GM12878 (cell line): ENCODE data around the gene CCR3. TPM values are rescaled to one million over a fixed set of nuclear protein-coding genes. Genes with fewer than 3 reads are reported as not detected.
A peak's percentile ranks its signal among the peaks of the same experiment; 100 is the strongest.

Source experiments
- BCL3 ChIP-seq: IDR thresholded peaks from 2 replicates; pipeline ENCODE4 v1.6.1; 2011; ENCODE audit warnings: borderline replicate concordance, low read depth, mild to moderate bottlenecking, moderate library complexity, low read length; ENCODE audit not compliant: insufficient read depth, poor library complexity, severe bottlenecking
- BHLHE40 ChIP-seq, 2 experiments: fragments of 450-650 bp in 1 of 2; IDR thresholded peaks; 2 replicates each; pipeline ENCODE4 v1.6.1; 2011 to 2017; ENCODE audit warnings: low read depth in 2 of 2, borderline replicate concordance in 1 of 2, improper control_type of control experiment in 1 of 2, low read length in 1 of 2, mild to moderate bottlenecking in 1 of 2
- BRCA1 ChIP-seq: IDR thresholded peaks from 2 replicates; pipeline ENCODE4 v1.6.1; 2011; ENCODE audit warnings: low read depth, low read length, improper control_type of control experiment
- CBX5 ChIP-seq: sonication (generic); IDR thresholded peaks from 2 replicates; pipeline ENCODE4 v1.6.1; 2016; ENCODE audit warnings: low read depth, moderate library complexity, mild to moderate bottlenecking, inconsistent platforms
- CTCF ChIP-seq, 3 experiments: IDR thresholded peaks in 2 of 3; conservative IDR thresholded peaks in 1 of 3; 2 replicates each; pipeline ENCODE4 v1.5.1; 2011; ENCODE audit warnings: low read depth in 3 of 3, low read length in 3 of 3, mild to moderate bottlenecking in 3 of 3, control low read depth in 2 of 3, moderate library complexity in 2 of 3, inconsistent platforms in 1 of 3, mixed read lengths in 1 of 3; ENCODE audit not compliant: control insufficient read depth in 2 of 3, insufficient read depth in 1 of 3; ENCODE audit errors: extremely low read depth in 1 of 3
- E2F4 ChIP-seq: IDR thresholded peaks from 2 replicates; pipeline ENCODE4 v1.6.1; 2012; ENCODE audit warnings: low read depth, low read length, improper control_type of control experiment
- ESRRA ChIP-seq: IDR thresholded peaks from 2 replicates; pipeline ENCODE4 v1.6.1; 2012; ENCODE audit warnings: mild to moderate bottlenecking, low read length, improper control_type of control experiment
- HCFC1 ChIP-seq: fragments of 150-350 bp; IDR thresholded peaks from 2 replicates; pipeline ENCODE4 v1.6.1; 2014; ENCODE audit warnings: low read length
- KAT2A ChIP-seq: conservative IDR thresholded peaks from 2 replicates; pipeline ENCODE4 v1.6.1; 2011; ENCODE audit warnings: low read depth, low read length; ENCODE audit not compliant: control insufficient read depth
- KDM1A ChIP-seq: fragments of 200-600 bp; sonication (generic); IDR thresholded peaks from 2 replicates; pipeline ENCODE4 v1.6.1; 2016; ENCODE audit warnings: borderline replicate concordance
- MEF2B ChIP-seq: fragments of 450-650 bp; IDR thresholded peaks from 2 replicates; pipeline ENCODE4 v1.6.1; 2018; ENCODE audit warnings: mild to moderate bottlenecking, moderate library complexity; ENCODE audit not compliant: partially characterized antibody, poor library complexity, severe bottlenecking
- MXI1 ChIP-seq: fragments of 150-350 bp; IDR thresholded peaks from 2 replicates; pipeline ENCODE4 v1.6.1; 2011; ENCODE audit warnings: low read depth, mild to moderate bottlenecking, inconsistent platforms, low read length, improper control_type of control experiment
- NFIC ChIP-seq: IDR thresholded peaks from 2 replicates; pipeline ENCODE4 v1.6.1; 2012; ENCODE audit warnings: low read depth, mild to moderate bottlenecking, inconsistent platforms, low read length, moderate library complexity
- NR2F1 ChIP-seq: fragments of 450-650 bp; conservative IDR thresholded peaks from 2 replicates; pipeline ENCODE4 v1.6.1; 2017; ENCODE audit warnings: mild to moderate bottlenecking
- POLR2AphosphoS2 ChIP-seq: IDR thresholded peaks from 2 replicates; pipeline ENCODE4 v1.6.1; 2011; ENCODE audit warnings: low read depth, mild to moderate bottlenecking, low read length, improper control_type of control experiment, moderate library complexity
- RB1 ChIP-seq: fragments of 450-650 bp; formaldehyde crosslinking; IDR thresholded peaks from 2 replicates; pipeline ENCODE4 v1.6.1; 2017; ENCODE audit warnings: mild to moderate bottlenecking, borderline replicate concordance
- SREBF2 ChIP-seq: IDR thresholded peaks from 2 replicates; pipeline ENCODE4 v1.6.1; 2012; ENCODE audit warnings: mild to moderate bottlenecking, low read length
- STAT1 ChIP-seq: fragments of 450-650 bp; conservative IDR thresholded peaks from 2 replicates; pipeline ENCODE4 v1.6.1; 2014; ENCODE audit warnings: antibody characterized with exemption, mild to moderate bottlenecking
- SUPT20H ChIP-seq: IDR thresholded peaks from 2 replicates; pipeline ENCODE4 v1.6.1; 2011; ENCODE audit warnings: low read depth, mild to moderate bottlenecking, low read length, moderate library complexity, borderline replicate concordance; ENCODE audit not compliant: control insufficient read depth
- TBL1XR1 ChIP-seq: IDR thresholded peaks from 2 replicates; pipeline ENCODE4 v1.6.1; 2012; ENCODE audit warnings: low read depth, low read length, improper control_type of control experiment
- USF1 ChIP-seq: IDR thresholded peaks from 2 replicates; pipeline ENCODE4 v1.6.1; 2011; ENCODE audit warnings: borderline replicate concordance, low read depth, mild to moderate bottlenecking, moderate library complexity, mixed read lengths, low read length; ENCODE audit not compliant: insufficient read depth; ENCODE audit errors: extremely low read length
- YY1 ChIP-seq: IDR thresholded peaks from 2 replicates; pipeline ENCODE4 v1.6.1; 2011; ENCODE audit warnings: low read depth, mild to moderate bottlenecking, low read length
- ZNF622 ChIP-seq: fragments of 450-650 bp; IDR thresholded peaks from 2 replicates; pipeline ENCODE4 v1.6.1; 2017; ENCODE audit warnings: mild to moderate bottlenecking, inconsistent platforms
- ZSCAN29 ChIP-seq: fragments of 450-650 bp; IDR thresholded peaks from 2 replicates; pipeline ENCODE4 v1.6.1; 2017; ENCODE audit warnings: mild to moderate bottlenecking, moderate library complexity
- polyA plus RNA-seq, 11 experiments: library from polyadenylated mRNA; depleted of rRNA in 4 of 11; unstranded in 6 of 11; stranded (reverse) in 5 of 11; fragments of >200 nt; fragmentation: Nextera tagmentation in 4 of 11; fragmentation: Illumina TruSeq in 1 of 11; extraction: Ambion mirVana in 4 of 11; extraction: Trizol in 1 of 11; gene quantifications; 1 replicate in 1 of 11; 2 replicates in 10 of 11; pipeline versions ENCODE4 v1.2.1 to v1.2.3, GENCODE V29; 2011 to 2016; ENCODE audit warnings: inconsistent platforms in 2 of 11, missing spikeins in 2 of 11, low read depth in 1 of 11
- total RNA-seq, 4 experiments: library from RNA; depleted of rRNA in 3 of 4; stranded (reverse); fragments of >200 nt in 3 of 4; fragmentation: Illumina TruSeq in 1 of 4; extraction: Trizol in 1 of 4; gene quantifications; 2 replicates each; pipeline versions ENCODE4 v1.2.1 to v1.2.3, GENCODE V29; 2013 to 2021

The CCR3 gene
- total and polyA plus RNA-seq, 10 of the 15 experiments (the other 5 are each of a cell fraction or from before 2014, with no cell fraction given), result 0.13 to 0.78 (median 0.41) TPM; not detected in 1

- TF ChIP-seq MEF2B, result peak; percentile 31
- no peak for TF ChIP-seq CTCF (IDR thresholded peaks at IDR 0.05 in 2 of 3, conservative IDR thresholded peaks at IDR 0.05 in 1 of 3; ENCODE audit: control insufficient read depth in 2 of 3, extremely low read depth in 1 of 3, insufficient read depth in 1 of 3, low read depth in 3 of 3, low read length in 3 of 3)
- TF ChIP-seq NFIC, result peak; percentile 77
- no peak for TF ChIP-seq USF1
- no peak for TF ChIP-seq CBX5
- TF ChIP-seq ZSCAN29, result no peak
- no peak for TF ChIP-seq POLR2AphosphoS2
- peak; percentile 78 for TF ChIP-seq BCL3
- TF ChIP-seq STAT1, result no peak
- no peak for TF ChIP-seq SUPT20H
- TF ChIP-seq BRCA1, result no peak
- TF ChIP-seq RB1, result no peak
- no peak for TF ChIP-seq KDM1A
- no peak for TF ChIP-seq HCFC1
- TF ChIP-seq YY1, result no peak
- no peak for TF ChIP-seq TBL1XR1
- no peak for TF ChIP-seq E2F4
- TF ChIP-seq ESRRA, result no peak; the same call in 1 of the 2 replicates
- TF ChIP-seq NR2F1, result no peak
- TF ChIP-seq MXI1, result no peak
- 0 out of 4 replicates have a peak, but pooled peaks of 1 of the 2 experiments have one; percentile 24 for TF ChIP-seq BHLHE40 (IDR thresholded peaks at IDR 0.05; ENCODE audit: borderline replicate concordance in 1 of 2, low read depth in 2 of 2, low read length in 1 of 2)
- TF ChIP-seq ZNF622, result no peak
- TF ChIP-seq KAT2A, result no peak
- TF ChIP-seq SREBF2, result no peak
These were observed 52.0 kb downstream of the CCR3 start (continued) for GRCh38 chr3:46293991-46294833.
